HG02970 (cell line): ENCODE measurements around the gene MRPL55.

Experiments used
- ATAC-seq: cut with Tn5 transposase; IDR thresholded peaks from one replicate; pipeline ENCODE4 v1.9.1; 2021; ENCODE audit warnings: mild to moderate bottlenecking, moderate library complexity, moderate number of reproducible peaks; ENCODE audit not compliant: unreplicated experiment, low FRiP score

Gene MRPL55

GRCh38 chr1:228088586-228089498 lies 20.3 kb downstream of the MRPL55 start:
- no peak for ATAC-seq

GRCh38 chr1:228087771-228088251 lies 21.3 kb downstream of the MRPL55 start:
- ATAC-seq = no peak

- ATAC-seq = no peak
Measured at GRCh38 chr1:228085287-228085951, 23.7 kb downstream of the MRPL55 start.

DNA sequence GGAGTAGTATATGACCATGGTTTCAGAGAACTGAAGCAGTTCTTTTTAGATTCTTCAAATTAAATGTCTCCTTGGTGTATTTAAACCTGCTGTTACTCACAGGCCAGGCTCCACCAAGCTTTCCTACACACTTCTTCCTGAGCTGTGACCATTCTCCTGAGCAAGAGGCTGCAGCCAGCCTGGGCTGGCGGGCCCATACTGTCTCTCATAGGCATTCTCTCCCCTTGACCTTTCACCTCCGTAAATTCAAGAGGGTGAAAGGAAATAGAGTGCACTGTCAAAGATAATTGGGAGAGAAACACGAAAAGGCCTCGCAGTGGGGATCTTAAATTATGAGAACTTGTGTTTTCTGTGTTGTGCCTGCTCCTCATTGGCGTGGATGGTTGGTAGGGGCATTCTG lies 24.3 kb downstream of the MRPL55 start:
- no peak for ATAC-seq

DNA sequence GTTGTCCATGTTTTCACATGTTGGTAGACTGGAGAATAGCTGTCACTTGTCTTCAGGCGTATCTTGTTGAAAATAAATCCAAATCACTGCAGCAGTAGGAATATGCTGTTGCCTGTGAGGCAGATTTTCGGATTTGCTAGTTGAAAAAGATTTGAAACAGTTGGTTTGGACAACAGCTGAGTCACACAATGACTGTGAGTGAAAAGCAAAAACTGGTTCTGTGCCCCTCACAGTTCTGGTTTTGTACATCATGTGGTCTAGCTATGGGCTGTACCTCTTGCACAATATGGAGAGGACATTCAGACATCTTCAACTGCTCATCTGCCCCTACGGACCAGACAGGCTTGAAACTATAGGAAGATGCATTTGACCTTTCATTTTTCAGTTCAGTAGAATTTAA lies 24.8 kb downstream of the MRPL55 start:
- no peak for ATAC-seq

- ATAC-seq = no peak
Measured at GRCh38 chr1:228083871-228084278, 25.2 kb downstream of the MRPL55 start.

GRCh38 chr1:228082918-228083870 lies 25.9 kb downstream of the MRPL55 start:
- peak; percentile 3 for ATAC-seq

DNA sequence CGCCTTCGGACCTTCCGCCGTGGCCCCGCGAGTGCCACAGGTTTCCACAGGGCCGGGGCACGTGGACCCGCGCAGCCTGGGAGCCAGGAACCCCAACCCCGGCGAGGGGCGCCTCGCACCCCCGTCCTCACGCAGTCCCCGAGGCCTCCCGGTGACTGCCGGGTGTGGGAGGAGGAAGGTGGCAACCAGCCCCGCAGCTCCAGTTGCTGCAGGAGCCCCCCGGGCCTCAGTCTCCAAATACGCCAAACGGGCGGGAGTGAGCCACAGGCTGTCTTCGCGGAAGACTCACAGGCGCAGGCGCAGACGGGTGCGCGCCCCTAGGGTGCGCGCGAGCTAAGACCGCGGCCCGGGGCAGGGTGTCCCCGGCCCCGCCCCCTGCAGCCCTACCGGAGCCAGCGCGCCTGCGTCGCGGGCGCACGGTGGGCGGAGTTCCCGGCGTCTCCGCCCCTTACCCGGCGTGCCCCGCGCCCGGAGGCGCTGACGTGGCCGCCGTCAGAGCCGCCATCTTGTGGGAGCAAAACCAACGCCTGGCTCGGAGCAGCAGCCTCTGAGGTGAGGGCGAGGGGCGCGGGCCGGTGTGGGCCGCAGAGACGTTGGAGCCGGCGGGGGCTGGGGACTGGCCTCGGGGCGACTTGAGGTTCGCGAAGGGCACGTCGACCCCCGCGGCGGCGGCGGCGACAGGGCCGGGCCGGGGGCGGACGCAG lies 26.7 kb downstream of the MRPL55 start, which contains the start of gene ARF1:
ARF1 (plus strand) TSS at position 495 of the 704 bp plus-strand sequence. CDS start 14,407 bp downstream, outside the sequence.
- ATAC-seq = peak; percentile 89

DNA sequence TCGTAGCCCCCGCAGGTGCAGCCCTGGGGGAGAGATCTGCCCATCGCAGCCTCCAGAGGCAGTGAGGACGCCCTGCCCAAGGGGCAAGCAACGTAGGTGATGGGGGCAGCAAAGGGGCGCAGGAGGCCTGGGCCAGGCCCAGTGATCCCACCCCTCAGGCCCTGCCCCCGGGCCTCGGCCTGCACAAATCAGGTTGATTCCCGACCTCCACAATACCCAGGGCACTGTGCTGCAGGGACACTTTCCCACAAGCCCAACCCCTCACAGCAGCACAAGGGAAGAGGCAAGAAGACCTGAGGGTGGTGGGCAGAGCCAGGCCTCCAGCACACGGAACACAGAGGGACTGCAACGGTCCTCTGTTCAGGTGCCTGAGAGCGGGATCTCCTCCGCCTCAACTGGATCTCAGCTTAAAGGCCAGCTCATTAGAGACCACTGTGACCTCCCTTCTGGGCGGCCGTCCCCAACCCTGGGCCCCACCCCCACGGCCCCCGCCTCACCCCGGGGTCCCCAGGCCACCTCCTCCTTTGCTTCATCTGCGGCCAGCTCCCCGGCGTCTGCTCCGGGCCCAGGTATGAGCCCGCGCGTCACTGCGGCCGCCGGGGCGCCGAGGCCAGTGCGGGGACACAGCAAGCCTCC lies 27.4 kb downstream of the MRPL55 start:
- ATAC-seq = no peak

DNA sequence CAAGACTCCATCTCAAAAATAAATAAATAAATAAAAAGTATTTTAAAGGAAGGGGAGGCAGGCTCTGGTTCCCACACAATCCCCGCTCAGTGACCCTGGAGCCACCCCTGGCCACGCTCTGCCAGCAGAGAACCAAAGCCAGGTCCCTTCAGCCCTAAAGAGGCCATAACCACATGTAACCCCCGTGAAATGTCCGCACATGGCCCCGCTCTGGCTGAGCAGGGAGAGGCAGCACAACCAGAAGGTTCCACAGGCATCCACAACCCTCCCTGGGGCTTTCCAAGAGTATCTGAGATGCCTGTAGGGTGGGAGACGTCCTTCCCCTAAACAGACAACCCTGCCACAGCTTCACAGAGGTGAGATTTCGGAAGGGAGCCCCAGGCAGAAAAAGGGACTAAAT lies 28.0 kb downstream of the MRPL55 start:
- ATAC-seq = no peak

DNA sequence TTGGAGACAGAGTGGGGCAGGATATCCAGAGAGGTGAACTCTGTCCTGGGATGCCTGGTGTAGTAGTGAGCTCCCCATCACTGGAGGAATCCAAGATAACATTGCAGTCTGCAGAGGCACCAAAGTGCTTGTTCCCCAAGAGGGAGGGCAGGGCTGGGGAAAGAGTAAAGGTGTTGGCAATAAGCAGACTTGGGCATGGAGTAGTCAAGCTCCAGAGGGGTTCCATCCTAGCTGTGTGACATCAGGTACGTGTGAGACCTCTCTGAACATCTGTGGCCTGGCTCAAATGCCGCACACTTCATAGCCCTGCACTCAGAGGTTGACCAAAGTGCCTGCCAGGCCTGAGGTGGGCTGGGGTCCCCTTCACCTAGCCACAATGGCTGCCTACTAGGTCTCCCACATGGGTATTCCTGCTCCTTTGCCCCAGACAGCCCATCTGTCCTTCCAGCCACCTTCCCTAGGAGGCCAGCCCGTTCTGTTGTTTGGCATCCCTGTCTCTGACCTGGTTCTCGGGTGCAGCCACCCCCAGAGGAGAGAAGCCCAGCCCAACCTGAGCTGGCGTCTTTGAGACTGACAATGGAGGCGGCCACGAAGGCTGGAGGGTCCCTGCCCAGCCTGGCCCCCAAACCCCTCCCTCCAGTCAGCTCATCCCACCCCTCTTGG lies 29.4 kb downstream of the MRPL55 start:
- ATAC-seq = no peak

DNA sequence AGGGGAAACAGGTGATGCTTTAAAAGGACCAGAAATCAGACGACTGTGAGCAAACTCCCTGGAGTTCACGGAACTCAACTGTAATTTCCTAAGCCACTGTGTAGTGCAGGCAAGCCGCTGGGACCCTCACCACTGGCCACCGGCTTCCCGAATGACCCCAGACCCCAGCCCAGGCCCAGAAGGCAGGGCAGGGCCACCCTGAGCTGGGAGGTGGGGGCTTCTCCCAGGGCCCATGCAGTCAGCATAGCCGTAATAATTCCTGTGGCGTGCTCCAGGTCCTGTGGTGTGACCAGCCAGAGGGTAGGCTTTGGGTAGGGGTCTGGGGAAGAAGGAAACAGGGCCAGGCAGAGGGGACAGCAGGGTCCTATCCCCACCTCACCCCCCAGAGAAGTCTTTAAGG lies 30.1 kb downstream of the MRPL55 start:
- ATAC-seq = no peak

DNA sequence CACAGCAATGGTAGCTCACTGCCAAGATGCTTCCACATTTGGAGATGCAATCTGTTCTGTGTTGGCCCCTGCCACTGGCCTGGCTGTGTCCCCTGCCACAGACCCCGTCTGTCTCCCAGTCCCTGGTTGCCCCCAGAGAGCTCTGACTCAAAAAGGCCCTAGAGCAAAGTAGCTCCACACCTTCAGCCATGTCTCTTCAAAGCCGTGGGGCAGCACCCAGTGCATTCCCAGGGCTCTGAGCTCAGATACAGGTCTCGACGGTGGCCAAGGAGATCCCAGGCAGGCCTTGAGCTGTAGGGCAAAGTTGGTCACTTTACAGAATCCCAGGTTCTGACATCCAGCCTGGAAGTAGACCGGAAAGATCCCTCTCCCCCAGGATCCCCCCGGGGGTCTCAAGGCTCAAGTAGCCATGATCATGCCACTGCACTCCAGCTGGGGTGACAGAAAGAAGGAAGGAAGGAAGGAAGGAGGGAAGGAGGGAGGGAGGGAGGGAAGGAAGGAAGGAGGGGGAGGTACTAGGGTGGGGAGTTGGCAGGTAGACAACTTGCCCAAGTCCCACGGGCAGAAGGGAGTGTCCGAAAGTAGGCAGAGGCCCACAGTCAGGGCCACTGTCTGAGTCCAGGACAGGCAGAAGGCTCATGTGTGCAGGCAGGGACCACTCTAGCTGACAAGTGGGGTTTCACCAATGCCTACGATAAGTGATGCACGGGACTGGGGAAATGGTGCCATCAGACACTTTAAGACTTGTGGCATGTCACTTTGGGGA lies 31.4 kb downstream of the MRPL55 start:
- no peak for ATAC-seq

GRCh38 chr1:228076796-228077430 lies 32.2 kb downstream of the MRPL55 start:
- ATAC-seq = no peak

DNA sequence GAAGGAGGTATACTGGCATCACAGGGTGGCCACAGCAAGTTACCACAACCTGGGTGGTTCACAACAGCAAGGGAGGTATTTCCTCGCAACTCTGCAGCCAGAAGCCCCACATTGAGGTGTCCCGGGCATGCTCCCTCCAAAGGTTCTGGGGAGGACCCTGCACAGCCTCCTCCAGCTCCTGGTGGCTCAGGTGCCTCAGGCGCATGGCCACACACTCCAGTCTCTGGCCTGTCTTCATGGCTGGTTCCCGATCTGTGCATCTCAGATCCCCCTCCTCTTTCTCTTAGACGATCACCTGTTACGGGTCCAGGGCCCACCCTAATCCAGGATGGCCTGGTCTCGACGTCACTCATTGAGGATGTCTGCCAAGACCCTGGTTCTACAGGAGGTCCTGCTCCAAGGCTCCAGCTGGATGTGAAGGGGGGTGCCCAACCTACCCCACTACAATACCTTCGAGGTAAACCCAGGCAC lies 33.3 kb downstream of the MRPL55 start:
- ATAC-seq = no peak

DNA sequence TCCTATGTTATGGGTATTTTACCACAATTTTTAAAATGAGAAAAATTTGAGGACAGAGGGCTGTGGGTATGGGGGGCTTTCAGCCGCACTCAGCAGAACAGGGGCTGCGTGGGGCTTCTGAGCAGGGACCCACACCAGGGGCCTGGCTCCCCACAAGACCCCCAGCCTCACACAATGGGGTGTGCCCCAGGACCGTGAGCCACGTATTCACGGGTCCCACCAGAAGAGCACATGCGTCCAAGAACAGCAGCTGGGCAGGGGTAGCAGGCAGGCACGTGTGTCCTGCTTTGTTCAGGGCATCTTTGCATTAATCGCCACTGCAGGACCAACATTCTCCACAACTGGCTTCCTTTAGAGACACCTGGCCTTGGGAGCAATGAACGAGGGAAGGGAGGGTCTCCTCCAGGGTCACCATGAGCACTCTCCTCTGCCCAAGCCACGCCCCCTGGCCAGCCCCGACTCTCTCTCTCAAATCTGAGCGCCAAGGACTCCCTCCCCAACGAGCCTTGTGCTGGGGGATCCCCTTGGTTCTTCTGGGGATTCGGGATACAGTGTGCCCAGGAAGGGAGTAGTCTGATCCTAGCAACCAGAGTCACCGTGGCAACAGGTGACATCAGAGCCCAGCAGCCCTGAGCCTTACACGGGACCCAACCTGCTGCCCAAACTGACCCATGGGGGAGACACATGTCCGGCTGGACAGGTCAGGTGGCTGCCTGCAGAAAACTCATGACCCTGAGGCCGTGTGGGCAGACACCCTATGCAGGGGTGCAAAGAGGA lies 34.0 kb downstream of the MRPL55 start:
- no peak for ATAC-seq
